SU-DHL-6 (cell line): ENCODE measurements around the gene OR2W3.

ENCODE experiments used
- H2AFZ ChIP-seq: fragments of 200-600 bp; sonication (generic); 2 replicates; pipeline ENCODE4 v1.6.1; 2014; ENCODE audit warnings: low read depth, mild to moderate bottlenecking, moderate library complexity, mixed read lengths, antibody characterized with exemption, low read length; ENCODE audit not compliant: severe bottlenecking
- H3F3A ChIP-seq: fragments of 200-600 bp; shearing (Covaris generic); 2 replicates; pipeline ENCODE4 v1.6.0; 2016; ENCODE audit warnings: antibody characterized with exemption, mild to moderate bottlenecking; ENCODE audit not compliant: insufficient read depth
- H3K27ac ChIP-seq: fragments of 200-600 bp; sonication (generic); 2 replicates; pipeline ENCODE4 v1.5.1; 2016; ENCODE audit warnings: low read depth, mild to moderate bottlenecking, low read length, moderate library complexity, mixed read lengths
- H3K27me3 ChIP-seq: fragments of 200-600 bp; sonication (generic), shearing (Covaris generic); 2 replicates; pipeline ENCODE4 v1.6.0; 2014; ENCODE audit warnings: mild to moderate bottlenecking, low read length
- H3K36me3 ChIP-seq: fragments of 200-600 bp; sonication (generic); 2 replicates; pipeline ENCODE4 v1.6.1; 2014; ENCODE audit warnings: mild to moderate bottlenecking, low read length, mixed read lengths
- H3K4me2 ChIP-seq: fragments of 300-600, 200-600 bp; shearing (Covaris generic), sonication (generic); 2 replicates; pipeline ENCODE4 v1.6.0; 2014; ENCODE audit warnings: low read length, low read depth, mild to moderate bottlenecking; ENCODE audit not compliant: poor library complexity, severe bottlenecking
- H3K4me3 ChIP-seq: fragments of 200-600 bp; sonication (generic); 2 replicates; pipeline ENCODE4 v1.5.1; 2014; ENCODE audit warnings: antibody characterized with exemption, low read length, mild to moderate bottlenecking, mixed read lengths; ENCODE audit not compliant: insufficient read depth, poor library complexity, severe bottlenecking
- H3K79me2 ChIP-seq: fragments of 200-600 bp; sonication (generic); 2 replicates; pipeline ENCODE4 v1.6.1; 2014; ENCODE audit warnings: mild to moderate bottlenecking, low read length, moderate library complexity; ENCODE audit not compliant: insufficient read depth
- H3K9ac ChIP-seq: fragments of 200-600 bp; sonication (generic); 2 replicates; pipeline ENCODE4 v1.7.0; 2014; ENCODE audit warnings: mild to moderate bottlenecking, low read length
- H3K9me2 ChIP-seq: fragments of 200-600 bp; sonication (generic); replicated peaks from 2 replicates; pipeline ENCODE4 v1.6.1; 2014; ENCODE audit warnings: low read length; ENCODE audit not compliant: insufficient read depth
- H3K9me3 ChIP-seq: fragments of 200-600 bp; sonication (generic); 2 replicates; pipeline ENCODE4 v1.6.1; 2014; ENCODE audit warnings: low read length, mixed read lengths; ENCODE audit not compliant: insufficient read depth
- H4K20me1 ChIP-seq: fragments of 200-600 bp; sonication (generic); 2 replicates; pipeline ENCODE4 v1.6.1; 2014; ENCODE audit warnings: low read depth, mild to moderate bottlenecking, antibody characterized with exemption, low read length, moderate library complexity, mixed read lengths
- EZH2phosphoT487 ChIP-seq: fragments of 200-600 bp; sonication (generic), shearing (Covaris generic); conservative IDR thresholded peaks from 2 replicates; pipeline ENCODE4 v1.6.1; 2018; ENCODE audit warnings: mild to moderate bottlenecking, antibody characterized with exemption, low read length, moderate library complexity, mixed read lengths
- TF ChIP-seq, protein P1 (sequence below): fragments of 200-600 bp; sonication (generic); IDR thresholded peaks from one replicate; pipeline ENCODE4 v1.5.1; 2017; ENCODE audit warnings: antibody characterized with exemption, mild to moderate bottlenecking, low read length, moderate library complexity; ENCODE audit not compliant: insufficient read depth, poor library complexity, severe bottlenecking

OR2W3 gene

DNA sequence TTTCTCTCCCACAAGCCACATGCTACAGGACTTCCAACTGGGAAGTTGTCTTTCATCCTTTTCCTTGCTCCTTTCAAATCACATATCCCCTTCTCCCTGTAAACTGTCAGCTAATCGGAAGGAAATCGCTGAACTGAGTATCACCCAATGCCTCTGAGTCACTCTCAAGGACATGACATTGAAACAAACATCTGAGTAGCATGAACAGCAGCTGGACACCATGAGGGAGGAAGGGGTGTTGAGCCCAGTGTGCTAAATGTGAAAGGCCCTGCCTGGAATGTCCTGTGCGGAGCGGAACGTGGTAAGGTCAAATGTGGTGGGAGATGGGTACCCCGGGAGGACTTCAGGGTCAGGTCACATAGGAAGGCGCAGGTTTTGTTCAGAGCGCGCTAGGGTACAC lies 29.5 kb downstream of the OR2W3 start, which contains the start of gene OR2AJ1:
Gene OR2AJ1, plus strand, starts transcription at position 22 of the 400 bp plus-strand sequence. CDS start 8,880 bp downstream, outside the sequence.
- H3K9me3 ChIP-seq: no peaks in the 10 kb centered on the region
- no peak for TF ChIP-seq EZH2phosphoT487
- TF ChIP-seq, protein P1, sequence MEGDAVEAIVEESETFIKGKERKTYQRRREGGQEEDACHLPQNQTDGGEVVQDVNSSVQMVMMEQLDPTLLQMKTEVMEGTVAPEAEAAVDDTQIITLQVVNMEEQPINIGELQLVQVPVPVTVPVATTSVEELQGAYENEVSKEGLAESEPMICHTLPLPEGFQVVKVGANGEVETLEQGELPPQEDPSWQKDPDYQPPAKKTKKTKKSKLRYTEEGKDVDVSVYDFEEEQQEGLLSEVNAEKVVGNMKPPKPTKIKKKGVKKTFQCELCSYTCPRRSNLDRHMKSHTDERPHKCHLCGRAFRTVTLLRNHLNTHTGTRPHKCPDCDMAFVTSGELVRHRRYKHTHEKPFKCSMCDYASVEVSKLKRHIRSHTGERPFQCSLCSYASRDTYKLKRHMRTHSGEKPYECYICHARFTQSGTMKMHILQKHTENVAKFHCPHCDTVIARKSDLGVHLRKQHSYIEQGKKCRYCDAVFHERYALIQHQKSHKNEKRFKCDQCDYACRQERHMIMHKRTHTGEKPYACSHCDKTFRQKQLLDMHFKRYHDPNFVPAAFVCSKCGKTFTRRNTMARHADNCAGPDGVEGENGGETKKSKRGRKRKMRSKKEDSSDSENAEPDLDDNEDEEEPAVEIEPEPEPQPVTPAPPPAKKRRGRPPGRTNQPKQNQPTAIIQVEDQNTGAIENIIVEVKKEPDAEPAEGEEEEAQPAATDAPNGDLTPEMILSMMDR: no peak
- no peak within 1 kb of the TSS for H3K27ac ChIP-seq
- H3K4me2 ChIP-seq: no peak within 1 kb of the TSS
- no peak within 1 kb of the TSS for H3K9ac ChIP-seq
- H3K4me3 ChIP-seq: no peak within 1 kb of the TSS
- H3K9me2 ChIP-seq: no peaks in the 10 kb centered on the region
- H4K20me1 ChIP-seq: no peaks in the 10 kb centered on the region
- H3F3A ChIP-seq: no peaks in the 10 kb centered on the region
- H3K79me2 ChIP-seq: no peaks in the 10 kb centered on the region
- no peaks in the 10 kb centered on the region for H3K27me3 ChIP-seq
- H3K36me3 ChIP-seq: no peaks in the 10 kb centered on the region
- H2AFZ ChIP-seq: no peak within 1 kb of the TSS

DNA sequence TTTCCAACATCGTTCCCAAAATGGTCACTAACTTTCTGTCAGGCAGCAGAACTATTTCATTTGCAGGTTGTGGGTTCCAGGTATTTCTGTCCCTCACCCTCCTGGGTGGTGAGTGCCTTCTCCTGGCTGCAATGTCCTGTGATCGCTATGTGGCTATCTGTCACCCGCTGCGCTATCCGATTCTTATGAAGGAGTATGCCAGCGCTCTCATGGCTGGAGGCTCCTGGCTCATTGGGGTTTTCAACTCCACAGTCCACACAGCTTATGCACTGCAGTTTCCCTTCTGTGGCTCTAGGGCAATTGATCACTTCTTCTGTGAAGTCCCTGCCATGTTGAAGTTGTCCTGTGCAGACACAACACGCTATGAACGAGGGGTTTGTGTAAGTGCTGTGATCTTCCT lies 38.6 kb downstream of the OR2W3 start:
- no peaks in the 10 kb centered on the region for H3K9me3 ChIP-seq
- no peaks in the 10 kb centered on the region for H3K79me2 ChIP-seq
- no peak overlapping the region for H2AFZ ChIP-seq
- H3K27me3 ChIP-seq: no peaks in the 10 kb centered on the region
- no peaks in the 10 kb centered on the region for H3K9me2 ChIP-seq
- no peaks in the 10 kb centered on the region for H4K20me1 ChIP-seq
- H3K27ac ChIP-seq: no peak overlapping the region
- TF ChIP-seq, protein P1: no peak
- no peak for TF ChIP-seq EZH2phosphoT487
- H3K4me3 ChIP-seq: no peak overlapping the region
- H3K9ac ChIP-seq: no peak overlapping the region
- no peaks in the 10 kb centered on the region for H3F3A ChIP-seq
- no peak overlapping the region for H3K4me2 ChIP-seq
- H3K36me3 ChIP-seq: no peaks in the 10 kb centered on the region

DNA sequence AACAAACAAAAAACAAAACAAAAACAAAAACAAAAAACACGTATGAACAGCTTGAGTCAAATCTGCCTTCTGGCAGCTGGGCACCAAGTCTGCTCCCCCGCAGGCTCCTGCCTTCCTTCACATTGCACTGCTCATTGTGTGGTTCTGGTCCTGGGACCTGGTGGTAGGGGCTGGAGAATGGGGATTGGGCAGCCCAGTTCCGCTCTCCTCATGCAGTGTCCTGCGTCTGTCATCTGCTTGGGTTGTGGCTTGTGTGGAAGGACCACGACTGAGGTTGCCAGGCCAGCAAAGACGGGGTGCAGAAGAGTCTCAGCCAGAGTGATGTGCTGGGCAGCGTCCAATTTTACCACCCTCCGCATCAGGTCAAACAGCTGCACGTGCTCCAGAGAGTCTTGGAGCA lies 40.4 kb downstream of the OR2W3 start:
- no peaks in the 10 kb centered on the region for H3K27me3 ChIP-seq
- no peaks in the 10 kb centered on the region for H3K9me2 ChIP-seq
- TF ChIP-seq, protein P1: no peak
- no peak for TF ChIP-seq EZH2phosphoT487
- H3K9me3 ChIP-seq: no peaks in the 10 kb centered on the region
- H3K4me3 ChIP-seq: no peak overlapping the region
- no peaks in the 10 kb centered on the region for H3F3A ChIP-seq
- H3K36me3 ChIP-seq: no peaks in the 10 kb centered on the region
- no peak overlapping the region for H2AFZ ChIP-seq
- no peak overlapping the region for H3K9ac ChIP-seq
- H4K20me1 ChIP-seq: no peaks in the 10 kb centered on the region
- H3K4me2 ChIP-seq: no peak overlapping the region
- H3K79me2 ChIP-seq: no peaks in the 10 kb centered on the region
- H3K27ac ChIP-seq: no peak overlapping the region

DNA sequence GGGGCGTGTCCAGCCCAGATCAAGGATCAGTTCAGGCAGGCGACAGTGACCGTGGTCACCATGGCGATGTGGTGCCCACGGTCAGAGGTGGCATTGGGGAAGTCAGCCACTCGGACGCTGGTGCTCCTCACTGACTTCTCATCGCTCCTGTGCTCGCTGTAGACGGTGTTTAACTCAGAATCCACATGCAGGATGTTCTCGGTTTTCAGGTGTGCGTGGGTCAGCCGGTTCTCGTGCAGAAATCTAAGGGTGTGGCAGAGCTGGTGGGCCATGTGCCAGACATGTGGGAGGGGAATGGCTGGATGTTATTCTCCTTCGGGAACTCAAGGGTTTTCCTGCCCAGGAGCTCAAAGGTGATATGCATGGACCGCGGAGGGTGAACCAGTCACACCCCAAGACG lies 41.0 kb downstream of the OR2W3 start:
- no peaks in the 10 kb centered on the region for H4K20me1 ChIP-seq
- H3K9me2 ChIP-seq: no peaks in the 10 kb centered on the region
- no peak overlapping the region for H2AFZ ChIP-seq
- TF ChIP-seq, protein P1: no peak
- TF ChIP-seq EZH2phosphoT487: no peak
- H3K27ac ChIP-seq: no peak overlapping the region
- no peaks in the 10 kb centered on the region for H3K36me3 ChIP-seq
- H3K4me3 ChIP-seq: no peak overlapping the region
- H3K9me3 ChIP-seq: no peaks in the 10 kb centered on the region
- no peaks in the 10 kb centered on the region for H3F3A ChIP-seq
- H3K9ac ChIP-seq: no peak overlapping the region
- no peak overlapping the region for H3K4me2 ChIP-seq
- H3K79me2 ChIP-seq: no peaks in the 10 kb centered on the region
- H3K27me3 ChIP-seq: no peaks in the 10 kb centered on the region
